K562 (cell line): ENCODE results near the gene VAPB.

Experiments used
- CBX8 ChIP-seq: fragments of 200-600 bp; sonication (generic); IDR thresholded peaks from 2 replicates; pipeline ENCODE4 v1.6.1; 2012; ENCODE audit warnings: borderline replicate concordance, mixed run types, low read depth, mild to moderate bottlenecking, moderate library complexity, mixed read lengths, low read length, control low read depth, inconsistent platforms; ENCODE audit not compliant: poor library complexity, severe bottlenecking; ENCODE audit errors: extremely low read depth
- CHD4 ChIP-seq: fragments of 200-600 bp; sonication (generic); IDR thresholded peaks from 3 replicates; pipeline ENCODE4 v1.6.1; 2012; ENCODE audit warnings: low read depth, mild to moderate bottlenecking, mixed read lengths, low read length, inconsistent platforms; ENCODE audit not compliant: insufficient read depth, insufficient replicate concordance, poor library complexity, severe bottlenecking
- KLF10 ChIP-seq: fragments of 250-450 bp; sonication (Bioruptor Pico); IDR thresholded peaks from 2 replicates; pipeline ENCODE4 v1.6.1; 2021; ENCODE audit warnings: matching md5 sums
- POLR2G ChIP-seq: fragments of 200-400 bp; formaldehyde crosslinking; IDR thresholded peaks from 2 replicates; pipeline ENCODE4 v1.6.1; 2017; ENCODE audit warnings: low read depth, mild to moderate bottlenecking, antibody characterized with exemption, low read length, moderate library complexity
- SRF ChIP-seq, 2 experiments: fragments of 250-450, 450-650 bp in 1 of 2; sonication (Bioruptor Pico) in 1 of 2; sonication (generic) in 1 of 2; formaldehyde crosslinking; IDR thresholded peaks; 2 replicates each; pipeline versions ENCODE4 v1.5.0 to v1.5.1; 2020 to 2022; ENCODE audit warnings: mild to moderate bottlenecking in 1 of 2, missing genetic modification reagents in 1 of 2
- TF ChIP-seq, protein P1 (sequence below), 2 experiments: fragments of 200-800 bp in 1 of 2; sonication (Bioruptor generic) in 1 of 2; sonication (generic) in 1 of 2; formaldehyde crosslinking in 1 of 2; IDR thresholded peaks in 1 of 2; conservative IDR thresholded peaks in 1 of 2; 2 replicates each; pipeline versions ENCODE4 v1.5.0 to v1.6.1; 2016 to 2020; ENCODE audit warnings: missing compliant biosample characterization in 1 of 2, missing genetic modification characterization in 1 of 2, missing genetic modification reagents in 1 of 2
- TF ChIP-seq, protein P2 (sequence below): sonication (generic); formaldehyde crosslinking; IDR thresholded peaks from 2 replicates; pipeline ENCODE4 v1.8.0; 2022; ENCODE audit warnings: mild to moderate bottlenecking, low read depth, missing genetic modification reagents
- TF ChIP-seq, protein P3 (sequence below), 3 experiments: IDR thresholded peaks in 2 of 3; conservative IDR thresholded peaks in 1 of 3; 2 replicates each; pipeline ENCODE4 v1.5.1; 2011 to 2012; ENCODE audit warnings: low read length in 3 of 3, mild to moderate bottlenecking in 3 of 3, control low read depth in 2 of 3, improper control_type of control experiment in 1 of 3, inconsistent platforms in 1 of 3, low read depth in 1 of 3, mixed read lengths in 1 of 3, moderate library complexity in 1 of 3; ENCODE audit not compliant: insufficient read depth in 2 of 3

DNA sequence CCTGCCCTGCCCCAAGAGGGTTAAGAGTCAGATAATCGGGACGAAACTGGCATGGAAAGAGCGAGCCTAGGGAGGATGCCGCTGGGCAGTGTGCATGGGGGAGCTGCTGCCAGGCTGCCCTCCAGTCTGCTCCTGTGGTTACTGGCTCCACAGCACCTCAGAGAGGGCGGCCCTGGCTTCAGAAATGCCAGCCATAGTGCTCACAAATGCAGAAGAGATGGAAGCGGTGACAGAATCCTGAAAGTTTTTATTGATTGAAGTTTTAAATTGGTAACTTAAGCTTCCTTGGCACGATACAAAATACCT lies 57.9 kb downstream of the VAPB start:
- TF ChIP-seq, protein P1, sequence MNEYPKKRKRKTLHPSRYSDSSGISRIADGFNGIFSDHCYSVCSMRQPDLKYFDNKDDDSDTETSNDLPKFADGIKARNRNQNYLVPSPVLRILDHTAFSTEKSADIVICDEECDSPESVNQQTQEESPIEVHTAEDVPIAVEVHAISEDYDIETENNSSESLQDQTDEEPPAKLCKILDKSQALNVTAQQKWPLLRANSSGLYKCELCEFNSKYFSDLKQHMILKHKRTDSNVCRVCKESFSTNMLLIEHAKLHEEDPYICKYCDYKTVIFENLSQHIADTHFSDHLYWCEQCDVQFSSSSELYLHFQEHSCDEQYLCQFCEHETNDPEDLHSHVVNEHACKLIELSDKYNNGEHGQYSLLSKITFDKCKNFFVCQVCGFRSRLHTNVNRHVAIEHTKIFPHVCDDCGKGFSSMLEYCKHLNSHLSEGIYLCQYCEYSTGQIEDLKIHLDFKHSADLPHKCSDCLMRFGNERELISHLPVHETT (CRISPR knock-in tag; conservative IDR thresholded peaks at IDR 0.05 in 1 of 2, IDR thresholded peaks at IDR 0.05 in 1 of 2): no peak
- TF ChIP-seq SRF (CRISPR knock-in tag; IDR thresholded peaks at IDR 0.05) (no peak), KLF10 (no peak), CHD4 (no peak), POLR2G (no peak), CBX8 (no peak)
- TF ChIP-seq, protein P2, sequence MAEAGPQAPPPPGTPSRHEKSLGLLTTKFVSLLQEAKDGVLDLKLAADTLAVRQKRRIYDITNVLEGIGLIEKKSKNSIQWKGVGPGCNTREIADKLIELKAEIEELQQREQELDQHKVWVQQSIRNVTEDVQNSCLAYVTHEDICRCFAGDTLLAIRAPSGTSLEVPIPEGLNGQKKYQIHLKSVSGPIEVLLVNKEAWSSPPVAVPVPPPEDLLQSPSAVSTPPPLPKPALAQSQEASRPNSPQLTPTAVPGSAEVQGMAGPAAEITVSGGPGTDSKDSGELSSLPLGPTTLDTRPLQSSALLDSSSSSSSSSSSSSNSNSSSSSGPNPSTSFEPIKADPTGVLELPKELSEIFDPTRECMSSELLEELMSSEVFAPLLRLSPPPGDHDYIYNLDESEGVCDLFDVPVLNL: no peak
- TF ChIP-seq, protein P3, sequence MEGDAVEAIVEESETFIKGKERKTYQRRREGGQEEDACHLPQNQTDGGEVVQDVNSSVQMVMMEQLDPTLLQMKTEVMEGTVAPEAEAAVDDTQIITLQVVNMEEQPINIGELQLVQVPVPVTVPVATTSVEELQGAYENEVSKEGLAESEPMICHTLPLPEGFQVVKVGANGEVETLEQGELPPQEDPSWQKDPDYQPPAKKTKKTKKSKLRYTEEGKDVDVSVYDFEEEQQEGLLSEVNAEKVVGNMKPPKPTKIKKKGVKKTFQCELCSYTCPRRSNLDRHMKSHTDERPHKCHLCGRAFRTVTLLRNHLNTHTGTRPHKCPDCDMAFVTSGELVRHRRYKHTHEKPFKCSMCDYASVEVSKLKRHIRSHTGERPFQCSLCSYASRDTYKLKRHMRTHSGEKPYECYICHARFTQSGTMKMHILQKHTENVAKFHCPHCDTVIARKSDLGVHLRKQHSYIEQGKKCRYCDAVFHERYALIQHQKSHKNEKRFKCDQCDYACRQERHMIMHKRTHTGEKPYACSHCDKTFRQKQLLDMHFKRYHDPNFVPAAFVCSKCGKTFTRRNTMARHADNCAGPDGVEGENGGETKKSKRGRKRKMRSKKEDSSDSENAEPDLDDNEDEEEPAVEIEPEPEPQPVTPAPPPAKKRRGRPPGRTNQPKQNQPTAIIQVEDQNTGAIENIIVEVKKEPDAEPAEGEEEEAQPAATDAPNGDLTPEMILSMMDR (IDR thresholded peaks at IDR 0.05 in 2 of 3, conservative IDR thresholded peaks at IDR 0.05 in 1 of 3; ENCODE audit: insufficient read depth in 2 of 3, low read depth in 1 of 3, low read length in 3 of 3): no peak
